Stimulated activated CD4-positive, alpha-beta T cell treated with anti-CD3 and anti-CD28 coated beads, Interleukin-4, amount 100 ng/mL, for 1 hour (primary cell): ENCODE data around the gene RANBP17.
"Not testable (repeated sequence)": the region's sequence is repeated elsewhere in the genome, so short reads cannot be mapped to it uniquely, and the experiment has no call there.

Source experiments
- DNase-seq: peaks from one replicate; pipeline ENCODE4 v3.0.0-alpha.2; 2020

Gene RANBP17

DNA sequence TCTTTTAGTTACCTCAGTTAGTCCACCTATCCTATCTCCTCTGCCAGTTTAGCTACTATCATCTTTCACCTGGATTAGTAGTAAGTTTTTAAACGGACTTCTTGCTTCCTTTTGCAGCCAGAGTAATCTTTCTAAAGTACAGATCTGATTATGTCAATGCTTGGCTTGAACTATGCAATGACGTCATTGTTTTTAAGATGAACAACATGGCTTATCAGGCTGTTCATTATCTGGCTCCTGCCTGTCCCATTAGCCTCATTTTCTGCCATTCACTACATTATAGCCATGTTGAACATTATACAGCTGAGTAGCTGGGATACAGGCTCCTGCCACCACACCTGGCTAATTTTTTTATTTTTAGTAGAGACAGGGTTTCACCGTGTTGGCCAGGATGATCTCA is 98.7 kb downstream of the RANBP17 start:
- DNase-seq, result no peak

DNA sequence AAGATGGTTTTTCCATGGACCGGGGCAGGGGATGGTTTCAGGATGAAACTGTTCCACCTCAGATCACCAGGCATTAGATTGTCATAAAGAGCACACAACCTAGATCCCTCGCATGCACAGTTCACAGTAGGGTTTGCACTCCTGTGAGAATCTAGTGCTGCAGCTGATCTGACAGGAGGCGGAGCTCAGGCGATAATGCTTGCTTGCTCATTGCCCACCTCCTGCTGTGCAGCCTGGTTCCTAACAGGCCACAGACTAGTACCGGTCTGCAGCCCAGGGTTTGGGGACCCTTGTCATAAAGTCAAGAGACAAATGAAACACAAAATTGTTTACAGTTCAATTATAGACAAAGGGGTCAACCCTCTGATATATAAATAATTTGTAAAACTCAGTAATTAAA is 101.7 kb downstream of the RANBP17 start:
- DNase-seq, result no peak

DNA sequence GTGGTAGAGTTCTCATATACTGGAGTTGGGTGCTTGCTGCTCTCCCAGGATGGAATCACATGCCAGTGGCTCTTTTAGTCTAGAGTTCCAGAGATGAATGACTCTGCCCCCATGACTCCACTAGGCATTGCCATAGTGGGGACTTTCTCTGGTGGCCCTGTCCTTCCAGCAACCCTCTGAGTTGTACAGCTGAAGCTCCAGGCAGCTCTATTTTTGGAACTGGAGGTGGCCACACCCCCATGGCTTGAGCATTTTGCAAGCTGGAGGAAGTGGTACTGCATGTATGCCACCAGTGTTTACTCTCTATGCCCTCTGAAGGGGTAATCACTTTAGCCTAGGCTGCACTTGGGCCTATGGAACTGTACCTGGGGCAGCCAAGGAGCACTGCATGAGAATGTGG is 112.6 kb downstream of the RANBP17 start:
- no peak for DNase-seq

DNA sequence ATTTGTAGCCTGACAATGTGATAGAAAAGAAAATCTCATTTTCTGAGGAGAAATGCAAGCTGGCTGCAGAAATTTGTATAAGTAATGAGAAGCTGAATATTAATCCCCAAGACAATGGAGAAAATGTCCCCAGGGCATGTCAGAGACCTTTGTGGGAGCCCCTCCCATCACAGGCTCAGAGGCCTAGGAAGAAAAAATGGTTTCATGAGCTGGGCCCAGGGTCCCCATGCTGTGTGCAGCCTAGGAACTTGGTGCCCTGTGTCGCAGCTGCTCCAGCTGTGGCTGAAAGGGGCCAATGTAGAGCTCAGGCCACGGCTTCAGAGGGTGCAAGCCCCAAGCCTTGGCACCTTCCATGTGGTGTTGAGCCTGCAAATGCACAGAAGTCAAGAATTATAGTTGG is 118.4 kb downstream of the RANBP17 start:
- DNase-seq, result not testable (repeated sequence)

DNA sequence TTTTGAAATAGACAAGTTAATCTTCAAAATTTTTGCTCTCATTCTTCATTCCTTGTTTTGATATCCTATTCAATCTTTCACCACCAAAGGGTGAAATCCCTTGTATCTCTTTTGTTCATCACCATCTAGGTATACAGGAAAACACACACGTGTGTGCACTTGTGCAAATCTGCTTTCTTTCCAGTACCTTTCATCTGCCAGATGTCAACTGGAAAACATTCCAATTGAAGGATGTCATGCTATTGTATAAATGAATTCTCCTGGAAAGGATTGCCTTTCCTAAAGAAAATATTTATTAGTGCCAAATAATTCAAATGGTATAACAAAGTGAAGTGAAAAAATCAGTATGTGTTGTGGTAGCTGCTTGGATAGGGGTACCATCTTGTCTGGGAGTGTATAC is 123.7 kb downstream of the RANBP17 start:
- DNase-seq, result no peak

DNA sequence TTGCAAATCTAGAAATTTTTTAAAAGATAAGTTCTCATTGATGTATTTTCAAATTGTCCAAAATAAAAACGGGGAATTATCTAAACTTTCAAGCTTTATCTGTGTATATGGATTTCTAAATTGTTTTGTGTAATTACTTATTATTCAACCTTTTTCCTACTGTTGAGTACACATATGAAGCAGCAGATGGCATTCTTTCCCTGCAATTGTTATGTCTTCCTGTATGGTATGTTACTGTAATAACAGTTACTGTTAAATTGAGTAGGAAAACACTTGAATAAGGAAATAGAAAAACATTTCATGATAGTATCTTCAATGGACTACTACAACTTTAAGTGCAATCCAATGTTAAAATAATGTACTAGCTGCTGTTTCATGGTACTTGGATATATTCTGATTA is 124.8 kb downstream of the RANBP17 start:
- no peak for DNase-seq

DNA sequence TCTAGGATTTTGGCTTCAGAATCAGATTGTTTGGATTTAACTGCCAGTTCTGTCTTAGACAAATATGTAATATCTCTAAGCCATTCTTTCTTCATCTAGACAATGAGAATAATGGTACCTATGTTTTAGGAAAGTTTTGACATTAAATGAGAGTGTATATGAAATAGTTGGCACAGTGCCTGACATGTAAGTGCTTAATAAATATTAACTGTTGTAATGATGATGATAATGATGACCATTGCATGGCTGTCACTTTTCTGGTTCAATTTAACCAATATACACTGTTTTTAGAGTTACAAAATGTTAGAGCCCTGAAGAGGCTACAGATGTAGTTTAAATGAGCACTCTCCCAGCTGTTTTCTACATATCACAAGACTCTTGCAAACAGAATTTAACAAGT is 131.7 kb downstream of the RANBP17 start:
- DNase-seq, result no peak

DNA sequence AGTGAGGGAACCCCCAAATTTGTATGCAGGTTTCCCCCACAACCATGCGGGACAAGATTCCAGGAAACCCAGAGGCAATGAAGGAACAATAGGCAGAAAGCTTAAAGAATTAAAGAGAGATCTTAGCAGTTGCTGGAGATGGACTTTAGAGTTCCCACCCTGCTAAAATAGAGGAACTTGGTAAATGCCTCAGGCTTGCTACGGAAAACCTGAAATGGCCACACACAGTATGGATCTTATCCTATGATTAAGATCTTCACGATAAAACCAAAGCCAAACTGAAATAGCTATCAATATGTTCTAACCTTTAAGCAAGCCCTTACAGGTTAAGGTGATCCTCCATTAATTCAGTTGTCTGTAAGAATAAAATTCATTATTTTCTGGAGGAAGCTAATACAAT is 148.3 kb downstream of the RANBP17 start:
- DNase-seq, result no peak

DNA sequence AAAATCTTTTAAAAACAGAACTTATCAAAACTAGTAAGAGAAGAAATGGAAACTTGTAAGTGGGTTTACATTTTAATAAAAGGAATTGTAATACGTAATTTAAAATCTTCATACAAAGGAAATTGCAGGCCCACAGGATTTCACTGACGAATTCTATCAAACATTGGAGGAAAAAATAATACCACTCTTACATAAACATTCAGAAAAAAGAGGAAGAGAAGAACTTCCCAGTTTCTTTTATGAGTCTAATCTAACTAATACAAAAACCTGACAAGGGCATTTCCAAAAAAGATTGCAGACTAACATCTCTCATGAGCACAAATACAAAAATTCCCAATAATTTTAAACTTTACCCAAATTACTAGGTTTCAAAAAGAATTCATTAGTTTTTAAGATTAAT is 149.0 kb downstream of the RANBP17 start:
- DNase-seq, result no peak

DNA sequence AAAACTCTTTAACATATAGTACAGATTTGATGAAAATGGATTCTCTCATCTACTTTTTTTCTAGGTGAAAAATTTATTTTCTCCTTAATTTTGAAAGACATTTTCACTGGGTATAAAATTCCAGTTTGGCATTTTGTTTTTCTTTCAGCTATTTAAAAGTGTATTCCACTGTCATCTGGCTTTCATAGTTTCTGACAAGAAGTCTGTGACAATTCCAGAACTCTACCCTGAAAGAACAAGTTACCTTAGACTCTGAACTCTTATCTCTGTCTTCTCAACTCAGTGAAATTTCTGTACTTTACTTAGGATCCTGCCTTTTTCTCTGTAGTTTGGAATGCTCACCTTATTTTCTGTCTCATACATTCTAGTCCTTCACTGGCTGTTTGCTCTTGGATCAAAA is 161.7 kb downstream of the RANBP17 start:
- no peak for DNase-seq

DNA sequence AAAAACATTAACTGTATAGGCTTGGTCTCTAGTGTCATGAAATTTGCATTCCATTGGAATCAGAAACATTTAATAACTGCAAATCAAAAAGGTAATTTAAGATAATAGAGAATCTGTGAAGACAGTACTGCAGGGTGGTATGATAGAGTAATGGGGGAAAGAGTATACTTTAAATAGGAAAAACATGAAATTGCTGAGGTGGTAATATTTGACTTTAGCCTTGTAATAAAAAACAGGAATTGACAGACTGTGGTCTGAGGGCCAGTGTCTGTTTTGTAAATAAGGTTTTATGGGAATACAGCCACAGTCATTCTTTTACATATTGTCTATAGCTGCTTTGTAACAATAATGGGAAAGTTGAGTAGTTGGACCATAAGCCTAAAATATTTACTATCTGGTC is 162.3 kb downstream of the RANBP17 start:
- DNase-seq, result no peak

DNA sequence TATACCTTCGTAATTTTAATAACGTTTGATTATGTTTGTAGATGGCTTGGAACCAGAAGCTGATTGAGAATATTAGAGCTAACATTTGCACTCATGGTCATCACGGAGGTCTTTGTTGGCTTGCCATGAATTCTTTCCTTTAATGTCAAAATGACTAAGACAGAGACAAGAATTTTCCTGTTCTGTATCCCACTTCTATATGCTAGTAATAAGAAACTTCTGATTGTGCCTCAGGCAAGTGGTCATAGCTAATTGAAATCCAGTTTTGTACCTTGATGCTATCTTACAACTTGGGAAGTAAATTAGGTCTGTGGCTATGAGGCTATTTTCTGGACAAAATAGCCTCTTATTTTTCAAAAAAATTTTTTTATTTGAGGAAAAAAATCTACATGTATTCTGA is 167.6 kb downstream of the RANBP17 start:
- DNase-seq, result no peak

DNA sequence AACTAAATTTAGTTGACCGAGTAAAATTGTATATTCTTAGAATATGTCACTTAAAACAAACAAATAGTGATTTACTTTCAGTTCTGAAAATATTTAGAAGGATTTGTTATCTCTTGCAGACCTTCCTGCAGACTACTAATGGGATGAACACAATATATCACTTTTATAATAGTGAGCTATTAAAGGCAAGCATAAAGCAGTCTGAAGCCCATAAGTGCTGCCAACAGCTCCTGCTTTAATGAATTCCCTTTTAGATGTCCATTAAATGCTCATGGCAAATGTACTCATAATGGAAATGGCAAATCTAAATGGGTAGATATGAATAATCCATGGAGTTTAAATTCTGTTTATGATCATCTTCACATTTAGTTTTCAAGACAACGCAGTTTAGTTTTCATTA is 170.2 kb downstream of the RANBP17 start:
- no peak for DNase-seq

DNA sequence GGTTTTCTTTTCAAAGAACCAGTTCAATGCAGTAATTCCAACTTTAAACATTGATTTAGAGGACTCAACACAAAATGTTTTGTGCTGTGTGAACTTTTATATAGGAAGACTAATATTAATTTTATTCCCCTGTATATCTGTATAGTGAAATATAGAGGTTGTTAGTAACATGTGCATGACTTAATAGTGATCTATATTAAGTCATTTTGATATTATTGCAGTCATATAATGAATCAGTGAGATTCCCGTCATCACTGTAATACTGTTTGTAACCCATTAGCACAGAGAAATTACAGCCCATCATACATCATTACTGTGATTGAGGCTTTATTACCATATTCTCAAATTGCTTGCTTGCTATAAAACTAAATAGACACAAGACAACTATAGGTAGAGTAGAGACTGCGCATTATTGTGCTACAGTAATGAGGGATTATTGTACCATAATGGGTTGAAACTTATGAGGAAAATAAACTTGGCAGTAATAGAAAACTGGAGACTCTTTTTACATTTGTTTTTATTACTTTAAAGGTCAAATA is 170.7 kb downstream of the RANBP17 start:
- no peak for DNase-seq

DNA sequence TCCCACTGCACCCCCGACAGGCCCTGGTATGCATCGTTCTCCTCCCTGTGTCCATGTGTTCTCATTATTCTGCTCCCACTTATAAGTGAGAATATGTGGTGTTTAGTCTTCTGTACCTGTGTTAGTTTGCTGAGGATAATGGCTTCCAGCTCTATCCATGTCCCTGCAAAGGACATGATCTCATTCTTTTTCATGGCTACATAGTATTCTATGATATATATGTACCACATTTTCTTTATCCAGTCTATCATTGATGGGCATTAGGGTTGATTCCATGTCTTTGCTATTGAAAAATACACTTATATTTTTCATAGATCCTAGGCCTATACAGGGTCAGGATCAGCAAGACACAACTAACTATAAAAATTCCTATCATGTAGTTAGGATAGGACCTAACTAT is 180.1 kb downstream of the RANBP17 start:
- DNase-seq, result not testable (repeated sequence)

DNA sequence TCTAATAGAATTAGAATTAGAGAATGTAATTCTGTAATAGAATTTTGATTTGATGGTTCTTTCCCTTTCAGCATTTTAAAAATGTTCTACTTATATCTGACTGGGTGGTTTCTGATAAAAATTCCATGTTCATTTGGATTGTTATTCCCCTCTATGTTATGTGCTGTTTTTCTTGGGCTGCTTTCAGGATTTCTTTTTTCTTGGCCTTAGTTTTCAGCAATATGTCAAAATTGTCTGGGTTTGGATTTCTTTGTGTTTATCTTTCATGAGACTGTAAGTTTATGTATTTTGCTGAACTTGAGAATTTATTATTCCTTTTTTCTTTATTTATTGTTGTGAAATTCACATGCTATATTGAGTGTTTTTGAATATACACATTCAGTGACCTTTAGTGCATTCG is 189.1 kb downstream of the RANBP17 start:
- no peak for DNase-seq

DNA sequence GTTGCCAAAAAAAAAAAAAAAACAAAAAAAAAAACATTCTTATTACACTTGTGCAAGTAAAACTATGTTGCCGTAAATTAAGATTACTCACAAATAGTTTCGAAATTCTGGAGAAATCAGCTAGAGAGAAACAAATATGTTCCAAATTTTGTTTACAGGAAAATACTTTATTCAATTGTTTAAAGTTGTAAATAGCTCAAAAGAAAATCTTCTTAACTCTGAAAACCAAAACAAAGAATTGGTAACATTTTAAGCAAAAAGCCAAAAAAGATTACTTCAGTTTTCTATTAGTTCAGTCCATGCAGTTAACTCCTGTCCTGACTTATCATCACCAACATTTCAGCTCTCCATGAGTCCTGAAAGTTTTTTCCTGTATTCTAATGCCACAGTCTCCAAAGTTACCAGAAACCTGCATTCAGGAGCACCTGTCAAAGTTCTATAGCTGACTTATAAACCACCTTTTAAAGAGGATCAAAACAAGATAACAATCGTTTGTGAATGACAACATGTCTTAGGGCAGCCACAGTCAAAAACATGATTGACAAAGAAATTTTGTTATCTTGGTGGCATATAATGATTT is 194.1 kb downstream of the RANBP17 start:
- no peak for DNase-seq

DNA sequence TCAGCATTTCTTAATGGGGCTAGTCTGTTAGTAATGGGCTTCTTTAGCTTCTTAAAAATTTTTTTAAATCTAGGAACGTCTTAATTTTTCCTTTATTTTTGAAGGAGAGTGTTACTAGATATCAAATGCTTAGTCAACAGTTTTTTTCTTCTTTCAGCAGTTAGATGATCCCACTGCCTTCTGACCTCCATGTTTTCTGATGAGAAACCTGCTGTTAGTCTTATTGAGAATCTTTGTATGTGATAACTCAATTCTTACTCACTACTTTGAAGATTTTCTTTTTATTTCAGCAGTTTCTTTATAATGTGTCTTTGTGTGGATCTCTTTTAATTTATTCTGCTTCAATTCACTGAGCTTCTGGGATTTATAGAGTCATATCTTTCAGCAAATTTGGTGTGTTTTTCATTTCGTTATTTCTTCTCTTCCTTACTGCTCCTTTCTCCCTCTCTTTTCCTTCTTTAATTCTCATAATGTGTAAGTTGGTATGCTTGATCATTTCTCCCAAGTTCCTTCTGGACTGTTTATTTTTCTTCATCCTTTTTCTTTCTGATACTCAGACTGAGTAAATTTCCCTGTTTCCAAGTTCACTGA is 205.8 kb downstream of the RANBP17 start:
- no peak for DNase-seq

DNA sequence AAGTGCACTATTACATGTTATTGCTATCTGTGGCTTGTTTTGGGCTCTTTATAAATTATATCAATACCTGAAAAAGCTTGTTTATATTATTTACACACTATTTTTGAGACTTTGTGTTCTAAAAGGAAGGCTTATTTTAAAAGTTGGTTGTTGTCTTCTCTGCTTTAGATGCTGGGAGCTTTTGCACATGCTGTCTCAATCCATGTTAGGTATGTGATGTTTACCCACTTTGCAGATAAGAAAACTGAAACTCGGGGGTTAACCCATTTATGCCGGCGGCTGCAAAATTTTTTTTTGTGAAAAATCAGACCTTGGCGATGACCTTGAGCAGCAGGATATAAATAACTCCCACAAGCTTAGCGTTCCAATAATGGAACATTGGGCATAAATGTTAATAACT is 212.9 kb downstream of the RANBP17 start:
- DNase-seq, result no peak

DNA sequence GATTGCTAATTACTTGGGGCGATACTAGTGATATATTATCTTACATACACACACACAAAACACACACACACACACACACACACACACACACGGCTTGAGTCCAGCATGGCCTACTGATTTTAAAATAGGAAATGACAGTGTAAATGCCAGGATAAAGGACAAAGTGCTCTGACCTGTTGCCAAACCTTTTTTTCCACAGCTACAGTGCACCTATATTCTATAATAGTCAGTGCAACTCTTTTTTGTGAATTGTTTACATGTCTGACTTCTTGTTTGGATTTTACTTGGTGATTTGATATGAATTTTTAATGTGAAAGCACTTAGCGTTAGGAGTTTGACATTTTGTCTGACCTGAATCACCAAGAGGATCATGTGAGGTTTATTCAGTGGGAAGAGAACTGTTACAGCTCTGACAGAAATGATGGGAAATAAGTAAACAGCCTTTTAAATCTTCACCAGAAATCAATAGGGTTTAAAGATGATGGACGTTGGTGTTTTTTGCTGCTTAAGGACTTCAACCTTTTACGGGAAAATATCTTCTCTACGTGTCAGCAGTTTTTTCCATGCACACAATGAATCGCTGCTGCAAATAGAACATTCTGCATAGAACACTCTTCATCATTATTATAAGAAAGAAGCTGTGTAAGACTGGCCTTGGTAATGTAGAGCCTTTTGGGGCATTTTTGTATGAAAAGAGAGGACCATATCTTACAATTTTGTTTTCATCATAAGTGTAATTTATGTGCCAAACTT is 218.5 kb downstream of the RANBP17 start:
- no peak for DNase-seq

DNA sequence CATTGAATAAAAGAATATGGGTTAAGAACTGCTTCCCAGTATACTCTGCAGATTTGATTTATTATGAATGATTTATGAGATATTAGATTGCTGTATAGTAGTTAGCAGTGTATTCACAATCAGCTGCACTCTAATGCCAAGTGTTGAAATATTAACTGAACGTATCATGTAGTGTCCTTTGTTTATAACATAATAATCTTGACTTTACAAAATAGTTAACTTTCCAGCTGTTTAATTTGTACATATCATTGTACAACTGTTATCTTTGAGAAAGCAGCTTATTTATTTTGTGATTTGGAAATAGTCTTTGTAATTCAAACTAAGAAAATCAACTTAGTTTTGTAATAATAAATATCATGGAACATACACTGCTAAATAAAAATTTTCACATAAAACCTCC is 219.5 kb downstream of the RANBP17 start:
- no peak for DNase-seq

DNA sequence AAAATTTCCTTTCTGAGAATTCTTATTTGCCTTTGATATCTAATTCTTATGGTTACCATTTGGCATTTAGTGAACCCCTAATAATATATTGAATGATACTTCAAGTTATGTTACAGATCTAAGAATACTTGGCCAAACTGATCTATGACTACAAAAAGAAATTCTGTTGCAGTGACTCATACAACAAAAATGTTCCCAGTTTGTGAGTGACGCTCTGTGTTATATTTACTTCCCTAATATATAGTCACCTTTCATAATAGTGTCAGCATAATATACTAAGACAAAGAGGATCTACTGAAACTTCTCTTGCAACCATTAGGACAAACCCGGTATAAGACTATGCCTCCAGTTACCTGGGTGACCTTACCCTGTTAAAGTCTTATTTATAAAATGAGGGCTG is 230.4 kb downstream of the RANBP17 start:
- DNase-seq, result no peak

DNA sequence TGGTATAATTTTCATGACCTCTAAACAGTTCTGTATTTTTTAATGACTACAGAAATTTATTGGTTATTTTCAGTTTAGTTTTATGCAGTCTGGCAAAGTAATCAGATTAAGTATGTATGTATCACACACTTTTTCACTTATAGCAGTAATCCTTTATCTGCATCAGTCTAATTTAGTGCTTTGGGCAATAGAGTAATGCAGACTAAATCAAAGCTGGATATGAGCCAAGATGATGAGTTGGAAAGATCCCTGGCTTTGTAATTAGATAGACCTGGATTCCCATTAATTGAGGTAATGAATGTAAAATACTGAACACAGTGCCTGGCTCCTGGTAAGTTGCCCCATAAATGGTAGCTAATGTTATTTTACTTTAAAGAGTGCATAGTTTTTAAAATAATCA is 231.8 kb downstream of the RANBP17 start:
- no peak for DNase-seq

DNA sequence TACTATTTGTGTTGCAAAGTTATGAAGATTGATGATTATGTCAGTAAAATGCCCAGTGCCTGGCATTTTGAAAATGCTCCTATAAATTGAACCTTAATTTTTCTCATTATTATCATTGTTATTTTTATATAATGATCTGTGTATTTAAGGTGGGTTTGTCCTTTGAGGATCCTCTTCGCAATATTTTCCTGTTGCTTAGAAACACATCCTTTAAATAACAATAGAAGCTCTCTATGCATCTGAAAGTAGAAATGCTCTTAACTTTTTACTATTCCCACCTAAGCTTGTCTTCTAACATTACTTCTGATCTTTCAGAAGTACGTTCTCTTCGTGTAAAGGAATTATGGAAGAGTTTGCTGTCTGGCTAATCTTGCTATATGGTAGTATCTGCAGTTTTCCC is 232.5 kb downstream of the RANBP17 start:
- DNase-seq, result no peak
